ENCODE results near the gene STXBP6.

STXBP6 gene

GRCh38 chr14:24801024-24801423, 248.9 kb downstream of the STXBP6 start:
- H3K4me3 ChIP-seq (ENCODE audit: low read length in 2 of 2), result no peak overlapping the region
- H3K27ac ChIP-seq (ENCODE audit: low read depth in 2 of 2, low read length in 2 of 2), result no peak overlapping the region
- H3K4me1 ChIP-seq (ENCODE audit: control insufficient read depth in 2 of 2, insufficient read depth in 2 of 2, low read length in 2 of 2), result peaks cover 0 to 2% of the 10 kb centered on the region in 2 donors
- H3K9ac ChIP-seq (ENCODE audit: low read depth in 1 of 2, low read length in 2 of 2), result no peak overlapping the region
- no peaks in the 10 kb centered on the region for H3K27me3 ChIP-seq (ENCODE audit: control insufficient read depth in 2 of 2, insufficient read depth in 2 of 2, low read length in 2 of 2)
- H3K36me3 ChIP-seq (ENCODE audit: control insufficient read depth in 2 of 2, insufficient read depth in 2 of 2, low read length in 2 of 2), result no peaks in the 10 kb centered on the region
- H3K9me3 ChIP-seq (ENCODE audit: control insufficient read depth in 2 of 2, low read length in 2 of 2), result no peaks in the 10 kb centered on the region

GRCh38 chr14:24798911-24799462, 251.0 kb downstream of the STXBP6 start:
- Histone ChIP-seq H3K9me3 (ENCODE audit: control insufficient read depth in 2 of 2, low read length in 2 of 2) (no peaks in the 10 kb centered on the region), H3K4me3 (ENCODE audit: low read length in 2 of 2) (no peak overlapping the region), H3K27me3 (ENCODE audit: control insufficient read depth in 2 of 2, insufficient read depth in 2 of 2, low read length in 2 of 2) (no peaks in the 10 kb centered on the region), H3K27ac (ENCODE audit: low read depth in 2 of 2, low read length in 2 of 2) (no peak overlapping the region), H3K36me3 (ENCODE audit: control insufficient read depth in 2 of 2, insufficient read depth in 2 of 2, low read length in 2 of 2) (no peaks in the 10 kb centered on the region), H3K9ac (ENCODE audit: low read depth in 1 of 2, low read length in 2 of 2) (no peak overlapping the region), H3K4me1 (ENCODE audit: control insufficient read depth in 2 of 2, insufficient read depth in 2 of 2, low read length in 2 of 2) (no peaks in the 10 kb centered on the region)

- no peak overlapping the region for H3K27ac ChIP-seq (ENCODE audit: low read depth in 2 of 2, low read length in 2 of 2)
- no peak overlapping the region for H3K4me3 ChIP-seq (ENCODE audit: low read length in 2 of 2)
- no peaks in the 10 kb centered on the region for H3K36me3 ChIP-seq (ENCODE audit: control insufficient read depth in 2 of 2, insufficient read depth in 2 of 2, low read length in 2 of 2)
- H3K9me3 ChIP-seq (ENCODE audit: control insufficient read depth in 2 of 2, low read length in 2 of 2), result no peaks in the 10 kb centered on the region
- no peaks in the 10 kb centered on the region for H3K4me1 ChIP-seq (ENCODE audit: control insufficient read depth in 2 of 2, insufficient read depth in 2 of 2, low read length in 2 of 2)
- no peaks in the 10 kb centered on the region for H3K27me3 ChIP-seq (ENCODE audit: control insufficient read depth in 2 of 2, insufficient read depth in 2 of 2, low read length in 2 of 2)
- H3K9ac ChIP-seq (ENCODE audit: low read depth in 1 of 2, low read length in 2 of 2), result no peak overlapping the region
Measured at GRCh38 chr14:24795406-24795805, 254.5 kb downstream of the STXBP6 start.

- no peak overlapping the region for H3K9ac ChIP-seq (ENCODE audit: low read depth in 1 of 2, low read length in 2 of 2)
- no peak overlapping the region for H3K27ac ChIP-seq (ENCODE audit: low read depth in 2 of 2, low read length in 2 of 2)
- no peaks in the 10 kb centered on the region for H3K36me3 ChIP-seq (ENCODE audit: control insufficient read depth in 2 of 2, insufficient read depth in 2 of 2, low read length in 2 of 2)
- no peak overlapping the region for H3K4me3 ChIP-seq (ENCODE audit: low read length in 2 of 2)
- no peaks in the 10 kb centered on the region for H3K9me3 ChIP-seq (ENCODE audit: control insufficient read depth in 2 of 2, low read length in 2 of 2)
- no peaks in the 10 kb centered on the region for H3K27me3 ChIP-seq (ENCODE audit: control insufficient read depth in 2 of 2, insufficient read depth in 2 of 2, low read length in 2 of 2)
- H3K4me1 ChIP-seq (ENCODE audit: control insufficient read depth in 2 of 2, insufficient read depth in 2 of 2, low read length in 2 of 2), result no peaks in the 10 kb centered on the region
Measured at GRCh38 chr14:24794644-24795305, 255.2 kb downstream of the STXBP6 start.

- no peaks in the 10 kb centered on the region for H3K4me1 ChIP-seq (ENCODE audit: control insufficient read depth in 2 of 2, insufficient read depth in 2 of 2, low read length in 2 of 2)
- H3K4me3 ChIP-seq (ENCODE audit: low read length in 2 of 2), result no peak overlapping the region
- no peaks in the 10 kb centered on the region for H3K36me3 ChIP-seq (ENCODE audit: control insufficient read depth in 2 of 2, insufficient read depth in 2 of 2, low read length in 2 of 2)
- no peaks in the 10 kb centered on the region for H3K9me3 ChIP-seq (ENCODE audit: control insufficient read depth in 2 of 2, low read length in 2 of 2)
- H3K27ac ChIP-seq (ENCODE audit: low read depth in 2 of 2, low read length in 2 of 2), result no peak overlapping the region
- H3K9ac ChIP-seq (ENCODE audit: low read depth in 1 of 2, low read length in 2 of 2), result no peak overlapping the region
- no peaks in the 10 kb centered on the region for H3K27me3 ChIP-seq (ENCODE audit: control insufficient read depth in 2 of 2, insufficient read depth in 2 of 2, low read length in 2 of 2)
Measured at GRCh38 chr14:24790196-24790595, 259.8 kb downstream of the STXBP6 start.

- Histone ChIP-seq H3K4me1 (ENCODE audit: control insufficient read depth in 2 of 2, insufficient read depth in 2 of 2, low read length in 2 of 2) (no peaks in the 10 kb centered on the region), H3K9me3 (ENCODE audit: control insufficient read depth in 2 of 2, low read length in 2 of 2) (no peaks in the 10 kb centered on the region), H3K27me3 (ENCODE audit: control insufficient read depth in 2 of 2, insufficient read depth in 2 of 2, low read length in 2 of 2) (no peaks in the 10 kb centered on the region), H3K9ac (ENCODE audit: low read depth in 1 of 2, low read length in 2 of 2) (no peak overlapping the region), H3K27ac (ENCODE audit: low read depth in 2 of 2, low read length in 2 of 2) (no peak overlapping the region), H3K36me3 (ENCODE audit: control insufficient read depth in 2 of 2, insufficient read depth in 2 of 2, low read length in 2 of 2) (no peaks in the 10 kb centered on the region), H3K4me3 (ENCODE audit: low read length in 2 of 2) (no peak overlapping the region)
Measured at GRCh38 chr14:24789378-24789884, 260.5 kb downstream of the STXBP6 start.

GRCh38 chr14:24785698-24786097, 264.2 kb downstream of the STXBP6 start:
- Histone ChIP-seq H3K9me3 (ENCODE audit: control insufficient read depth in 2 of 2, low read length in 2 of 2) (no peaks in the 10 kb centered on the region), H3K4me1 (ENCODE audit: control insufficient read depth in 2 of 2, insufficient read depth in 2 of 2, low read length in 2 of 2) (no peaks in the 10 kb centered on the region), H3K36me3 (ENCODE audit: control insufficient read depth in 2 of 2, insufficient read depth in 2 of 2, low read length in 2 of 2) (no peaks in the 10 kb centered on the region), H3K4me3 (ENCODE audit: low read length in 2 of 2) (no peak overlapping the region), H3K9ac (ENCODE audit: low read depth in 1 of 2, low read length in 2 of 2) (no peak overlapping the region), H3K27ac (ENCODE audit: low read depth in 2 of 2, low read length in 2 of 2) (no peak overlapping the region), H3K27me3 (ENCODE audit: control insufficient read depth in 2 of 2, insufficient read depth in 2 of 2, low read length in 2 of 2) (no peaks in the 10 kb centered on the region)

- Histone ChIP-seq H3K36me3 (ENCODE audit: control insufficient read depth in 2 of 2, insufficient read depth in 2 of 2, low read length in 2 of 2) (no peaks in the 10 kb centered on the region), H3K27ac (ENCODE audit: low read depth in 2 of 2, low read length in 2 of 2) (no peak overlapping the region), H3K9me3 (ENCODE audit: control insufficient read depth in 2 of 2, low read length in 2 of 2) (no peaks in the 10 kb centered on the region), H3K9ac (ENCODE audit: low read depth in 1 of 2, low read length in 2 of 2) (no peak overlapping the region), H3K4me3 (ENCODE audit: low read length in 2 of 2) (no peak overlapping the region), H3K27me3 (ENCODE audit: control insufficient read depth in 2 of 2, insufficient read depth in 2 of 2, low read length in 2 of 2) (no peaks in the 10 kb centered on the region), H3K4me1 (ENCODE audit: control insufficient read depth in 2 of 2, insufficient read depth in 2 of 2, low read length in 2 of 2) (no peaks in the 10 kb centered on the region)
Measured at GRCh38 chr14:24784981-24785380, 265.0 kb downstream of the STXBP6 start.

GRCh38 chr14:24783791-24784190, 266.2 kb downstream of the STXBP6 start:
- Histone ChIP-seq H3K9me3 (ENCODE audit: control insufficient read depth in 2 of 2, low read length in 2 of 2) (no peaks in the 10 kb centered on the region), H3K36me3 (ENCODE audit: control insufficient read depth in 2 of 2, insufficient read depth in 2 of 2, low read length in 2 of 2) (no peaks in the 10 kb centered on the region), H3K27ac (ENCODE audit: low read depth in 2 of 2, low read length in 2 of 2) (no peak overlapping the region), H3K27me3 (ENCODE audit: control insufficient read depth in 2 of 2, insufficient read depth in 2 of 2, low read length in 2 of 2) (no peaks in the 10 kb centered on the region), H3K4me3 (ENCODE audit: low read length in 2 of 2) (no peak overlapping the region), H3K4me1 (ENCODE audit: control insufficient read depth in 2 of 2, insufficient read depth in 2 of 2, low read length in 2 of 2) (no peaks in the 10 kb centered on the region), H3K9ac (ENCODE audit: low read depth in 1 of 2, low read length in 2 of 2) (no peak overlapping the region)

- Histone ChIP-seq H3K27me3 (ENCODE audit: control insufficient read depth in 2 of 2, insufficient read depth in 2 of 2, low read length in 2 of 2) (no peaks in the 10 kb centered on the region), H3K36me3 (ENCODE audit: control insufficient read depth in 2 of 2, insufficient read depth in 2 of 2, low read length in 2 of 2) (no peaks in the 10 kb centered on the region), H3K27ac (ENCODE audit: low read depth in 2 of 2, low read length in 2 of 2) (no peak overlapping the region), H3K4me3 (ENCODE audit: low read length in 2 of 2) (no peak overlapping the region), H3K9ac (ENCODE audit: low read depth in 1 of 2, low read length in 2 of 2) (no peak overlapping the region), H3K9me3 (ENCODE audit: control insufficient read depth in 2 of 2, low read length in 2 of 2) (no peaks in the 10 kb centered on the region), H3K4me1 (ENCODE audit: control insufficient read depth in 2 of 2, insufficient read depth in 2 of 2, low read length in 2 of 2) (no peaks in the 10 kb centered on the region)
Measured at GRCh38 chr14:24780281-24780680, 269.7 kb downstream of the STXBP6 start.

Data from mucosa of rectum (tissue), 2 donors.